GM18951 (cell line): ENCODE results near the gene MZF1.

Source experiments
- POLR2A ChIP-seq: IDR thresholded peaks from 4 replicates; pipeline ENCODE4 v1.6.1; 2011; ENCODE audit warnings: mild to moderate bottlenecking; ENCODE audit not compliant: insufficient read length, insufficient read depth; ENCODE audit errors: extremely low read depth
- in situ Hi-C: fragments of 300-500 bp; cut with MboI; formaldehyde crosslinking; loops from one replicate; pipeline ENCODE4 v1.12.0; 2022; ENCODE audit warnings: low sequenced_read_pairs, mixed read lengths, inconsistent platforms; ENCODE audit not compliant: unreplicated experiment

MZF1 gene

DNA sequence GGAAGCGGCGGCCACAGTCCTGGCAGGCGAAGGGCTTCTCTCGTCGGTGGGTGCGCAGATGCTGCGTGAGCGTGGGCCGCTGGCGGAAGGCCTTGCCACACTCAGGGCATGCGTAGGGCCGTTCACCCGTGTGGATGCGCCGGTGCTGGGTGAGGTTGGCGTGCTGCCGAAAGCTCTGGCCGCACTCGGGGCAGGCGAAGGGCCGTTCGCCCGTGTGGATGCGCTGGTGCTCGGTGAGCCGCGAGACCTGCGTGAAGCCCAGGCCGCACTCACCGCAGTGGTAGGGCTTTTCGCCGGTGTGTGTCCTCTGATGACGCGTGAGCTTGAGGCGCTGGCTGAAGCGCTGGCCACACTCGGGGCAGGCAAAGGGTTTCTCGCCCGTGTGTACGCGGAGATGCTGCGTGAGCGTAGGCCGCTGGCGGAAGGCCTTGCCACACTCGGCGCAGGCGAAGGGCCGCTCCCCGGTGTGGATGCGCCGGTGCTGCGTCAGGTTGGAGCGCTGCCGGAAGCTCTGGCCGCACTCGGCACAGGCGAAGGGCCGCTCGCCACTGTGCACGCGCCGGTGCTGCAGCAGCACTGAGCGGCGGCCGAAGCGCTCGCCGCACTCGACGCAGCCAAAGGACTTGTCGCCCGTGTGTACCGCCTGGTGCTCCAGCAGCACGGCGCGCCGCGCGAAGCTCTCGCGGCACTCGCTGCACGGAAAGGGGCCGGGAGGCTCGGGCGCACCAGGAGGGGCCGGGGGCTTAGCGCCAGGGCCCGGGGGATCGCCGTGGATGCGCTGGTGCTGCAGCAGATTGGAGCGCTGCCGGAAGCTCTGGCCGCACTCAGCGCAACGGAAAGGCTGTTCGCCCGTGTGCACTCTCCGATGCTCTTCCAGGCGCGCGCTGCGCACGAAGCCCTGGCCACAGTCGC is 10.8 kb downstream of the MZF1 start:
- in situ Hi-C loops: no loop called here
- peak; percentile 50 for TF ChIP-seq POLR2A

DNA sequence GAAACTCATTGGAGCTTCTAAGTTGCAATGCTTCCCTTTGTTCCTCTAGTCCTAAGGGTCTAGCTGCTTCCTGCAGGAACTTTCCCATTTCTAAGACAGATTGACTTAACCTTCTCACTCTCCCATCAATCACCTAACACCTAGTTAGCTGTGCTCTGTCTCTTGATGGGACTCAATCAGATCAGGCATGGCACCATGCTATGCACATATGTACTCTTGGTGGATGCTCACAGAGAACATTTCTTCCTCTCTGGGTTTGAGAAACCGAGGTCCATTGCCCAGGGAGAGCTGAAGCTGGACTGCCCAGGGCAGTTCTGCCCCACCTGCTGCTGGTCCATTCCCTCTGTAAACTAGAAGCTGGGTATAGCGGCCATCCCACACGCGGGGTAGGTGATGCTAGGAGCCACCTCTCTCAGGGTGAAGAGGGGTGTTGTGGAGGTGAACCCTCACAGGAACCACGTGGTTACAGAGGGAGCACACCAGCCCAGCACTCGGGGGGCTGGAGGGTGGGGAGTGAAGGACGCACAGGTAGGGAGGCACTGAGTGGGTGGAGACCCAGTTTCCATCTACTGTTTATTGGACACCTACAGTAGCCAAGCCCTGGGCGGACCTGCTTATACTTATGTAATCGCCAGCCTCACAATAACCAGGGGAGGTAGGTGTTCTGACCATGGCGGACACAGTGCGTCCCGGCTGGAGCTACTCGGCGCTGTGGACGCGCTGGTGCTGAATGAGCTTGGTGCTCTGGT is 11.6 kb downstream of the MZF1 start:
- TF ChIP-seq POLR2A: no peak
- in situ Hi-C loops: no loop called here

DNA sequence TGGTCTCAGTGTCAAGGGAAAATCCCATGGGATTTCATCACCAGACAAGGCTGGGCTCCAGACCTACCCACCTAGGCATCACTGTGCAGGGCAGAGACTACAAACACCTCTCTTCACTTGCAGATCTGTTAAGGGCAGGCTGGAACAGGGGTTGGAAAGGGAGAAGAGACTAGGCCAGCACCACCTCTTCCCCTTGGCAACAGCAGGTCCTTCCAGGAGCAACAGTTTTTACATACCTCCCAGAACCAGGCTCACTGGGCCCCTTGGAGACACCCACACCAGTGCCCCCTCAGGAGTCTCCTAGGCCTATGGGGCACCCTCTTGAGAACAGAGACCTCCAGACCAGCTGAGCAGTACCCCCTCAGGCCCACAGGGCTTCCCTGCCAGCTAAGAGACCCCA is 12.2 kb downstream of the MZF1 start:
- in situ Hi-C loops: no loop called here
- no peak for TF ChIP-seq POLR2A

DNA sequence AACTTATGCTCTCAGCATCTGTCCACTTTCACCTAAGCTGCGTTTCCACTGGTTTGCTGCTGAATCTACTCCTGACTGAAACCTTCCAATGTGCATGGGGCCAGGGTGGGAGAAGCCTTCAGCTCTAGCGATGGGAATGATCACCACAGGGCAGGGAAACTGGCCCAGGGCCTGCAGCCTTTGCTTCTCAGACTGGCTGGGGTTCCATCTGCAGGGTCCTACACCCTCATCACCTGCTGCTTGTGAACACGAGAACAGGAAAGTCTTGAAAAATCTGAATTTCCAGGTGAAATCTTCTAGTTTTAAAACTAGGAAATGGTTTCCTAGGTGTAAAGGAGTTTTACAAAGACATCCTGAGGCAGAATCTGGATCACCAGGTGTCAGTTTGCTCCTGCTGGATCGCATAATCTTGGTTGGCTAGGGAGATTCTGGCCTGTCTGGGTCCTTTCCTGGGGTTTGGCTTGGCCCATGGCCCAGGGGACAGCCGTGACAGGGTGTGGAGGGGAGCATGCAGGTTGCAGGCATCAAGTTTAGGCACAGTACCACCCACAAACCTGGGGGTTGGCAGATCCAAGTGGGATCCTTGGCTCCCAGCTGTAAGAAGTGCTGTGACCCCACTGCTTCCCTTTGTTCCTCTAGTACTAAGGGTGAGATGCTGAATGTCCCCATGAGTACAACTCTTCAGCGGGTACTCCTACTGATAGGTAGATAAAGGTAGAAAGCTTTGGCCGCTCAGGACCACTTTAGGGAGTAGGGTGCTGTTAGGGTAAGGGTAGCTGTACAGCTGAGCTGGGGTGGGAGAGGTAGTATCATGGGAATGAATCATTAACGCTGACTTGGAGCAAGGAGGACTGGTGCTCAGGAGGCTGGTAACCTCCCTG is 12.9 kb downstream of the MZF1 start:
- in situ Hi-C loops: no loop called here
- no peak for TF ChIP-seq POLR2A

DNA sequence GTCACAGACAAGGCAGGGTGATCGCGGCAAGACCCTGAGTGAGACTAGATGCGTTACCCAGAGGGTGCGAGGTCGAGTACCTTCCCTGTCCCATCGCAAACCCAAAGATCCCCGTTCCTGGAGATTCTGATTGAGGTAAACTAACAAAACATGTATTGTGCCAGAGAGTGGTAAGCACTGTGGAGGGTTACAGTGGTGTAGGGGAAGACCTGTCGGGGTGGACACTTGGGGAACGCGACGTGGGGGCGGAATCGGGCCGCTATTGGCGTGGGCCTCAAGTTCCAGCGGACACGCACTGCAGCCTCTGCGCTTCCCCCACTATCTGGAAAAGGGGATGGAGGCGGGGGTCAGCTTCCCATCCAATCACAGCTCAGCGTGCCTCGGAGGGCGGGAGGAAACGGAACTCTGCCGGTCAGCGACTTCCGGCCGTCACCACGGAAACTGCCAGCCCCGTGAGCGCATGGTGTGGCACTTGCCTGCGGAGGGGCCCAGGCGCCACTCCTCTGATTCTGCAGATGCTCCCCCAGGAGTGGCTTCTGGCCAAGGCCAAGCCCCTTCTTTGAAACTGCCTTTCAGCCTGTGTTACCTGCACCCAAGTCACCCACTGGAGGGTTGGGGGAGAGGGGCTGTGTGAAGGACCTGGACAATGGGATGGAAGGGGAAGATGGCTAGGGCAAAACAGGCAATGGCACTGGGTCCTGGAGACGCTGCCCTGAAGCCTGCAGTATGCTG is 13.7 kb downstream of the MZF1 start:
- in situ Hi-C loops: no loop called here
- TF ChIP-seq POLR2A: peak; percentile 74

DNA sequence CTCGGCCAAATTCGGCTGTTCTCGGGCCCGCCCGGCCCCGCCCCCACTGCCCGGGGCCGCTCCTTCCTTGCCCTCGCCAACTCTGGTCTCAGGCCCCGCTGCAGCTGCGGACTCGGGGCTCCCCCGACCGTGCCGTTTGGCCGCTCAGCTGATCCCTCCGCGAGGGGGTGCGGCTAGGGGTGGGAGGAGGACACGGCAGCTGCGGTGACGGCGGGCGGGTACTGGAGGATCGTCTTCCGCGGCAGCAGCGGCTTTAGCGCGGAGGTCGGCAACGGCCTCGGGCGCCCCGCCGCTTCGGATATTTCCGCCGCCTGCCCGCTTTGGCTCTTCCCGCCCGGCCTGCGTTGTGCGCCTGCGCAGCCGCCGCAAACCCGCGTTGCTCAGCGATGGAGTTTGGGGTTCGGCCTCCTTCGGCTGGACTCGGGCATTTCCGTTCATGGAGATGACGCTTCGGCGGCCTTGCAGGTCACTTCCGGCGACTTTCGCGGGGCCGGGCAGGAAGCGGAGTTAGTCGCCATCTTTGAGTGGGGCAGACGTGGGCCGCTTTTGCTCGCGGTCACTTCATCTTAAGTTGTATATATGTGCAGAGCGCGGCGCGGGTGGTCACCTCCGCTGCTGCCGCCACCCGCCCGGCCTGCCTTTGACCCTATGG is 14.4 kb downstream of the MZF1 start:
- peak; percentile 69 for TF ChIP-seq POLR2A
- in situ Hi-C loops: no loop called here

DNA sequence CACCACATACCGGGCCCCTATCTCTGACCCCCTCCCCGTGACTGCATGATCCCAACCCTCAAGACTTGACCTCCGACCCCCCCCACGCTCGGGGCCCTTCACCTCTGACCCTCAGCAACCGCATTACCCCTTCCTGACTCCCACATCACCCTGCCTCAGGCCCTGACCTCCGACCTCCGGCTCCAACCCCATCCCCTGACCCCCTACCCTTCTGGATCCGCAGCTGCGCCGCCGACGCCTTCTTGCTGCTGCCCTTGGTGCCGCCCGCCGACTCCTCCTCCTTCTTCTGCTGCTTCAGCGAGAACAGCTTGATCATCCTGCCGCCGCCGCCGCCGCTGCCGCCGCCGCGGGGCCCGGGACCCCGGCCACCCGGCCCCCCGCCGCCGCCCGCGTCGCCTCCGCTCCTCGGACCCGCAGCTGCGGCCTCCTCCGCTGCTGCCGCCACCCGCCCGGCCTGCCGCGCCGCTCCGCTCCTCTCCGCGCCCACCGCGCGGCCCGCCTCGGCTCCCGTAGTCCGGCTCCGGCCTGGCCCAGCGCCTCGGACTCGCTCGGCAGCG is 15.0 kb downstream of the MZF1 start, which contains the start of gene UBE2M:
UBE2M (minus strand) TSS at position 546 of the 557 bp plus-strand sequence; CDS start at position 316, 230 bp downstream.
- in situ Hi-C loops: no loop called here

DNA sequence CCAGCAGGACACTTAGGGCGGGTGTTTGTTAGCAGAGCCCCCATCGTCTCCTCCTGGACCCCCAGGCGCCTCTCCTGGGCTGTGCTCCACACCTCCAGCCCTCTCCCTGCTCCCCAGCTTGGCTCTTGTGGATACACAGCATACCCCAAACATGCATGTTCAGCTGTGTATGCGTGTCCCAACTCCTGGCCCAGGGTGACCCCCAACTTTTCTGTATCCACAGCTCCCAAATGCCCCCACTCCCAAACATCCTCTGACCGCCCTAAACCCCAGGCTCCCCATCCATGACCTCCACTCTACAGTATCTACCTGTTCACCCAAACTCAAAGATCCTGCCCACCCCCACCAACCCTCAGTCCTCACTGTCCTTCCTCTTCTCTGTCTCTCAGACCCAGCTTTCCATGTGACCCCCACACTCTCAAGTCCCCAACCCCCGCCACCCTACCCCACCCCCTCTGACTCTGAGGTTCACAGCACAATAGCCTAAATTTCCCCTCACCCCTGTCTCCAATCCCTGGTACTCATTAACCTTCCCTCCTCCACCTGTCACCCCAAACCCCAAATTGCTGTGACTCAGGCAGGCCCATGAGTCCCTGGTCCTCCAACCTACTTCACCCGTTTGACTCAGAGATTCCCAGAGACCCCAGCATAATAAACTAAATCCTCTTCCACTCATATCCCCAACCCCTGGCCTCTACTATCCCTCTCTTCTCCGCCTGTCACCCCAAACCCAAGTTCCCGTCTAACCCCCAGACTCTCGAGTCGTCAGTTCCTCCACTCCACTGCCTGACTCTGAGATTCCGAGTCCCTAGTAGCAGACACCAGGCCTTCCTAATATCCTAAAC is 15.7 kb downstream of the MZF1 start:
- in situ Hi-C loops: no loop called here
- TF ChIP-seq POLR2A: no peak

More for the DNA sequence above, 15.0 kb downstream of the MZF1 start, which contains the start of gene UBE2M:
- TF ChIP-seq POLR2A: no peak

DNA sequence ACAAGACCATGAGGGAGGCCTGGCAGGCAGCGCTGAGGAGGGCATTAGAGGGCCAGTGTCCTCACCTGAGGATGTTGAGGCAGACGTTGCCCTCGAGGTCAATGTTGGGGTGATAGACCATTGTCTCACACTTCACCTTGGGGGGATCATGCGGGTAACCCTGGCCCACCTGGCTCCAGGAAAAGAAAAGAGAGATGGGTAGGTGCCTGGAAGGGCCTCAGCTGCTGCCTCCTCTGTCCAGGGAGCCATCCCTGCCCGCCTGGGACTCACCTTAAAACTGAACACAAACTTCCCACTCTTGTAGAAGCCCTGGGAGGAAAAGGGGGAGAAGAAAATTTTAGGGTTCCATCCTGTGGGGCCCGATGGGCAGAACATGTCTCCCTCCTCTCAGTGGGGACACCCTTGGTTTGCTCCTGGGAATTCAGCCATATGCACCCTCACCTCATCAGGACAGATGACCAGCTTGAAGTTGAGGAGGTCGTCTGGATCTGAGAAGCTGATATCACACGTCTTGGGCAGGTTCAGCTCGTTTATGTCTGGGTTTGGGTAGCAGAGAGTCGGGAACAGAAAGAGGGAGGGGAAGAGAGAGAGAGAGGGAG is 16.4 kb downstream of the MZF1 start:
- TF ChIP-seq POLR2A: no peak
- in situ Hi-C loops: no loop called here

DNA sequence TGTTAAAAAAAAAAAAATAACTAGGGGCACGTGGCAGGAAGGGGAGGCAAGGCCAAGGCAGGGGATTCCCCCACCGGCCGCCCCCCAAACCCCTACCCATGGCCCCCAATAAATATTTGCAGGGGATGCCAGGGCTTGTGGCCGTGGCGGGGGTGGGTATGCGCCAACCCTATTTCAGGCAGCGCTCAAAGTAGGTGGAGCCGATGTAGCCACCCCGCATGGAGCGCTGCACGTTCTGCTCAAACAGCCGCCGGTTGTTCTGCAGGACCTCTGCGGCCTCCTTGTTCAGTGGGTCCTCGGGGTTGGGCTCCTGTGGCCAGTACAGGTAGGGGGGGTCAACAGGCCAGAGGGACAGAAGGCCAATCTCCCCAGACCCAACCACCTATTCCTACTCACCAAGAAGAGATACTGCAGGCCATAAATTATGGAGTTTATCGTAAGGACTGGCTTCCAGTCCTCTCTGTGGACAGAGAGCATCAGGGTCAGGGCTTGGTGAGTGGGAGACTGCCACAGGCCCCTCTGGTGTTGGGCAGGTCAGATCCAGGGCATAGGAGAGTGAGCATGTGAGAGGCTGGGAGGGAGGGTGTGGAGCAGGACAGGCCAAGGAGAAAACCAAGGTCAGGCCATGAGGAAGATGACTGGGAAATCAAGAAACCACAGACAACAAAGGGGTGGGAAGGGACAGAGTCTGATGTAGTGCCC is 17.1 kb downstream of the MZF1 start:
- in situ Hi-C loops: no loop called here
- no peak for TF ChIP-seq POLR2A
